ENCODE measurements around the gene TNK2. TPM values are rescaled to one million over a fixed set of nuclear protein-coding genes. Genes with fewer than 3 reads are reported as not detected.

Gene TNK2
- total RNA-seq, 1 donor from 2014 or later, result 46.2 TPM

DNA sequence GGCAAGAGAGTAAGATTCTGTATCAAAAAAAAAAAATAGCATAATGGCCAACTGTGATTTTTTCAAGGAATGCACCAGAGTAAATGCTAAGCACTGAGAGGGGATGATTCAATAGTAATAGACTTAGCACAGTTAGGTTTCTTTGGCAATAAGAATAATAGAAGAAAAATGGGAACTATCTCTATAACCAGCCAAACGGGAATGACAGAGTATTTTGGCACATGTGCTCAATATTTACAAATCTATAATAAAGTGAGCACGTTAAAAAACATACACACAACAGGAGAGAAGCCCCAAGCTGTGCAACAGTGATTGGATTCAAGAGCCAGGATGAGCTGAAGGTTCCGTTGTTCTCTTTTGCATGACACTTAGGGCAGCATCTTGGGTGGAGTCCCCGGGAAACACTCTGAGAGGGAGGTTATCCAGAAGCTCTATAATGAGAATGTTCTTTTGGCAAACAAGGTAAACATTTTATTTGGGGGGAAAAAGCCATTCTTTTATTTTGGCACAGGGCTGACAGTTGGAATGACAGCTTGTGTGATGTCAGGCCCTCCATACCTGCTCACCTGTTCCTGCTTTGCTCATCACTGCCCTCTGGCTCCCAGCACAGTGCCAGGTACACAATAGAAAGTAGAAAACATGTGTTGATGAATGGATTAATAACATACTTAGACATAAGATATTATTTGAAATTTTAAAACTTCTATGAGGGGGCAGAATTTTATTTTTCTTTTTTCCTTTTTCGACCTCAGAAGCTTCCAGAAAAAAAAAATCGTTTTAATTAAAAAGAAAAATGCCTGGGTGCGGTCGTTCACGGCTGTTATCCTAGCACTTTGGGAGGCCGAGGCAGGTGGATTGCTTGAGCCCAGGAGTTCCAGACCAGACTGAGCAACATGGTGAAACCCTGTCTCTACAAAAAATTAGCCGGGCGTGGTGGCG is 52.6 kb downstream of the TNK2 start:
- H3K27me3 Mint-ChIP-seq (ENCODE audit: unreplicated experiment), result peaks cover 2% of the 10 kb centered on the region

DNA sequence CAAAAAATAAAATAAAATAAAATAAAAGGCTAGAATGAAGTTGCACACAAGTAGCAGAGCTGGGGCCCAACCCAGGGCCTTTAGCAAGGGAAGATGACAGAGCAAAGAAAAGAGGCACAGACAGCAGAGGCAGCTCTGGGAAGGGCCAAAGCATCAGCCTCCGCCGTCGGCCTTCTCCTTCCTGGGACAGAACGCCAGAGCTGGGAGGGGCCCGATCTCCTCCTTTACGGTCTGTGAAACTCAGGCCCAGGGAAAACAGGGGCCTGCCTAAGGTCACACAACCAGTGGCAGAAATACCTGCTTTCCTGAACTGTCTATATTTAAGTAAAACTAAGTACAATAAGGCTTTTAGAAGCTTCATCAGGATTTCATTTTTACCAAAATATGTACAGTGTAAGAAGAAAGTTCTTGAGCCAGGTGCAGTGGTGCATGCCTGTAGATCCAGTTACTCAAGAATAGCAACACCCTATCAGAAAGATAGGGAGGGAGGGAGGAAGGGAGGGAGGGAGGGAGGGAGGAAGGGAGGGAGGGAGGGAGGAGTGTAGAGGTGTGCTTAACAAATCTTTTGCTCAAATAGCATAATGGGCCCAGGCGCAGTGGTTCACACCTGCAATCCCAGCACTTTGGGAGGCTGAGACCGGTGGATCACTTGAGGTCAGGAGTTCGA is 53.6 kb downstream of the TNK2 start:
- Mint-ChIP-seq H3K4me1 (ENCODE audit: low read depth, unreplicated experiment) (peaks cover under 1% of the 10 kb centered on the region), H3K27me3 (ENCODE audit: unreplicated experiment) (peaks cover 2% of the 10 kb centered on the region), H3K4me3 (ENCODE audit: unreplicated experiment) (no peak overlapping the region), H3K36me3 (ENCODE audit: unreplicated experiment) (no peaks in the 10 kb centered on the region), H3K27ac (ENCODE audit: unreplicated experiment) (no peak overlapping the region), H3K9me3 (ENCODE audit: unreplicated experiment) (peaks cover 4% of the 10 kb centered on the region)
- TF ChIP-seq, protein P1, sequence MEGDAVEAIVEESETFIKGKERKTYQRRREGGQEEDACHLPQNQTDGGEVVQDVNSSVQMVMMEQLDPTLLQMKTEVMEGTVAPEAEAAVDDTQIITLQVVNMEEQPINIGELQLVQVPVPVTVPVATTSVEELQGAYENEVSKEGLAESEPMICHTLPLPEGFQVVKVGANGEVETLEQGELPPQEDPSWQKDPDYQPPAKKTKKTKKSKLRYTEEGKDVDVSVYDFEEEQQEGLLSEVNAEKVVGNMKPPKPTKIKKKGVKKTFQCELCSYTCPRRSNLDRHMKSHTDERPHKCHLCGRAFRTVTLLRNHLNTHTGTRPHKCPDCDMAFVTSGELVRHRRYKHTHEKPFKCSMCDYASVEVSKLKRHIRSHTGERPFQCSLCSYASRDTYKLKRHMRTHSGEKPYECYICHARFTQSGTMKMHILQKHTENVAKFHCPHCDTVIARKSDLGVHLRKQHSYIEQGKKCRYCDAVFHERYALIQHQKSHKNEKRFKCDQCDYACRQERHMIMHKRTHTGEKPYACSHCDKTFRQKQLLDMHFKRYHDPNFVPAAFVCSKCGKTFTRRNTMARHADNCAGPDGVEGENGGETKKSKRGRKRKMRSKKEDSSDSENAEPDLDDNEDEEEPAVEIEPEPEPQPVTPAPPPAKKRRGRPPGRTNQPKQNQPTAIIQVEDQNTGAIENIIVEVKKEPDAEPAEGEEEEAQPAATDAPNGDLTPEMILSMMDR (IDR thresholded peaks at IDR 0.05; ENCODE audit: partially characterized antibody, unreplicated experiment), result no peak
- no peak for DNase-seq

More for the DNA sequence above, 52.6 kb downstream of the TNK2 start:
- H3K4me1 Mint-ChIP-seq (ENCODE audit: low read depth, unreplicated experiment), result peaks cover 1% of the 10 kb centered on the region
- peaks cover 4% of the 10 kb centered on the region for H3K9me3 Mint-ChIP-seq (ENCODE audit: unreplicated experiment)
- no peak for DNase-seq
- TF ChIP-seq, protein P1 (IDR thresholded peaks at IDR 0.05; ENCODE audit: partially characterized antibody, unreplicated experiment), result no peak
- no peak overlapping the region for H3K27ac Mint-ChIP-seq (ENCODE audit: unreplicated experiment)
- no peaks in the 10 kb centered on the region for H3K36me3 Mint-ChIP-seq (ENCODE audit: unreplicated experiment)
- H3K4me3 Mint-ChIP-seq (ENCODE audit: unreplicated experiment), result no peak overlapping the region

DNA sequence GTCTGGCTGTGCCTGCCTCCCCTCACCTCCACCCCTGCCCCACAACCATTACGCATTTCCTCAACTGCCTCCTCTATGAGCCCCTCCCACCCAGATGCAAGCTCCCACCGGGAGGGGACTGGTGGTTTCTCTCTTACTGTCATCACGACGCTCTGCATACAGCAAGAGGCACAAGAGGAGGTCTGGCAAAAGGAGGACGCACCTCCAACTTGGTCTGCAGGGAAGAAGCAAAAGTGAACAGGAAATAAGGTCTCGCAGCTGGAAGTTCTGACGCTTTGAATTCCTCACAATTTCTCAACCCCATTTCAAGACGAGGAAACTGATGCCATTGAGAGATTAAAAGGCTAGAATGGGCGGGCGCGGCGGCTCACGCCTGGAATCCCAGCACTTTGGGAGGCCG is 54.4 kb downstream of the TNK2 start:
- no peak overlapping the region for H3K4me3 Mint-ChIP-seq (ENCODE audit: unreplicated experiment)
- TF ChIP-seq, protein P1 (IDR thresholded peaks at IDR 0.05; ENCODE audit: partially characterized antibody, unreplicated experiment), result no peak
- peaks cover 4% of the 10 kb centered on the region for H3K9me3 Mint-ChIP-seq (ENCODE audit: unreplicated experiment)
- H3K36me3 Mint-ChIP-seq (ENCODE audit: unreplicated experiment), result peaks cover 2% of the 10 kb centered on the region
- peaks cover 3% of the 10 kb centered on the region for H3K27me3 Mint-ChIP-seq (ENCODE audit: unreplicated experiment)
- no peak overlapping the region for H3K27ac Mint-ChIP-seq (ENCODE audit: unreplicated experiment)
- no peaks in the 10 kb centered on the region for H3K4me1 Mint-ChIP-seq (ENCODE audit: low read depth, unreplicated experiment)
- no peak for DNase-seq

DNA sequence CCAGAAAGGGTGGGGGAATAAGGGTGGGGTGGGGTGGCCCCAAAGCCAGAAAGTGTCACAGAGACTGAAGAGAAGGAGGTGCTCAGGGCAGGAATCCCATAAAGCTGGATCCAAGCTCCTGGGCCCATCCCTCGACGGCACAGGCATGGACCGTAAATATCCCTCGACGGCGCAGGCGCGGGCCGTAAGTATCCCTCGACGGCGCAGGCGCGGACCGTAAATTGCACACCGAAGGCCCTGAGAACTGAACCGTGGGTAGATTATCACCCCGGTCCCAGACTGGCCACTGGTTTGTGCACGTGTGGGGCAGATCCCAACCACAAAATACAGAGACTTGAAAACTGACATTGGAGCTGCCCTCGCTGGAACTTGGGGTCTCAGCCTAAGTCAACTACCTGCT is 55.3 kb downstream of the TNK2 start:
- Mint-ChIP-seq H3K27ac (ENCODE audit: unreplicated experiment) (no peak overlapping the region), H3K9me3 (ENCODE audit: unreplicated experiment) (peaks cover 4% of the 10 kb centered on the region), H3K4me3 (ENCODE audit: unreplicated experiment) (no peak overlapping the region), H3K27me3 (ENCODE audit: unreplicated experiment) (peaks cover 3% of the 10 kb centered on the region), H3K4me1 (ENCODE audit: low read depth, unreplicated experiment) (no peaks in the 10 kb centered on the region), H3K36me3 (ENCODE audit: unreplicated experiment) (peaks cover 5% of the 10 kb centered on the region)
- no peak for DNase-seq
- TF ChIP-seq, protein P1 (IDR thresholded peaks at IDR 0.05; ENCODE audit: partially characterized antibody, unreplicated experiment), result no peak
